GM10248 (cell line): ENCODE results near the gene ERI3.

Source experiments
- CTCF ChIA-PET: fragments of 300-600 bp; sonication (Branson Sonifier 250); formaldehyde crosslinking; extraction: SDS; loops from one replicate; lab custom pipeline; 2021; ENCODE audit warnings: antibody characterized with exemption; lab: Yijun Ruan, JAX
- POLR2A ChIA-PET: fragments of 350-650 bp; sonication (Branson Sonifier 250); formaldehyde crosslinking; extraction: SDS; loops from one replicate; lab custom pipeline; 2020; ENCODE audit warnings: antibody characterized with exemption; lab: Yijun Ruan, JAX
- DNase-seq: peaks from one replicate; pipeline ENCODE4 v3.0.0; 2012; ENCODE audit errors: extremely low spot score
- TF ChIP-seq, protein P1 (sequence below): IDR thresholded peaks from 2 replicates; pipeline ENCODE4 v1.5.1; 2012; ENCODE audit warnings: mild to moderate bottlenecking, low read depth; ENCODE audit errors: extremely low read depth, missing control alignments, control extremely low read depth

ERI3 gene

GRCh38 chr1:44288883-44289282, 66.2 kb downstream of the ERI3 start:
- TF ChIP-seq, protein P1, sequence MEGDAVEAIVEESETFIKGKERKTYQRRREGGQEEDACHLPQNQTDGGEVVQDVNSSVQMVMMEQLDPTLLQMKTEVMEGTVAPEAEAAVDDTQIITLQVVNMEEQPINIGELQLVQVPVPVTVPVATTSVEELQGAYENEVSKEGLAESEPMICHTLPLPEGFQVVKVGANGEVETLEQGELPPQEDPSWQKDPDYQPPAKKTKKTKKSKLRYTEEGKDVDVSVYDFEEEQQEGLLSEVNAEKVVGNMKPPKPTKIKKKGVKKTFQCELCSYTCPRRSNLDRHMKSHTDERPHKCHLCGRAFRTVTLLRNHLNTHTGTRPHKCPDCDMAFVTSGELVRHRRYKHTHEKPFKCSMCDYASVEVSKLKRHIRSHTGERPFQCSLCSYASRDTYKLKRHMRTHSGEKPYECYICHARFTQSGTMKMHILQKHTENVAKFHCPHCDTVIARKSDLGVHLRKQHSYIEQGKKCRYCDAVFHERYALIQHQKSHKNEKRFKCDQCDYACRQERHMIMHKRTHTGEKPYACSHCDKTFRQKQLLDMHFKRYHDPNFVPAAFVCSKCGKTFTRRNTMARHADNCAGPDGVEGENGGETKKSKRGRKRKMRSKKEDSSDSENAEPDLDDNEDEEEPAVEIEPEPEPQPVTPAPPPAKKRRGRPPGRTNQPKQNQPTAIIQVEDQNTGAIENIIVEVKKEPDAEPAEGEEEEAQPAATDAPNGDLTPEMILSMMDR = no peak
- no peak for DNase-seq
- POLR2A ChIA-PET = no interaction called here
- CTCF ChIA-PET = no interaction called here

GRCh38 chr1:44284184-44284583, 70.9 kb downstream of the ERI3 start:
- CTCF ChIA-PET = interaction anchor here (1.5 kb wide), 1 partner anchor 10 kb away, joined by 3 read pairs; no protein-coding TSS in a partner anchor

DNA sequence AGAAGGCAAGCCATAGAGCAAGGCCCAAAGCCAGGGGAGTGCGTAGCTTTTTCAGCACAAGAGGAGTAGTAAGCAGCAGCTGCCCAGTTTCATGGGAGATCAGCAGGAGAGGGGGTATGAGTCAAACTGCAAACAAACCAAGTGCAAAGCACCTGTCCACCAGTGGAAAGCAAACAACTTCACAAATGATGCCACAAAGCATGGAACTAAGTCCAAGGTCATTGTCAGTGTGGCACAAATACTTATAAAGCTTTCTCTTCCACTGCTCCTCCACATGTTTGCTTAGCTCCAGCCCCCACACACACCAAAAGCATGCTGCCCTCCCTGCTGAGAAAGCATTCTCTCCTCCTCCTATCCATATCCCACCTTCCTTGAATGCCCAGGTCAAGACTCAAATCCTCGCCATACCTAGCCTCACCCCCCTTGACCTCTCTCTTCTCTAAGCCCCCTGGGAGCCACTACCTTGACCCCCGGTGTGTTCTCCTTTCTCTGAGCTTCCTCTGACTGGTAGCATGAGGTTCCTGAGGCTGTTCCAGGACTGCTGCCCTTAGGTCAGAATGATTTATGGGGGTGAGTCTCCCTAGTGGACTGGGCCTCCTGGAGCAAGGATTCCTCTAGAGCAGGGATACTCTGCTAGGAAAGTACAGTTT, 71.4 kb downstream of the ERI3 start:
- no peak for DNase-seq
- ChIA-PET POLR2A (no interaction called here), CTCF (interaction anchor here (1.2 to 1.5 kb wide), 4 partner anchors 10 to 22 kb away, joined by 3 read pairs; no protein-coding TSS in a partner anchor)
- TF ChIP-seq, protein P1 = no peak

More at GRCh38 chr1:44284184-44284583, 70.9 kb downstream of the ERI3 start:
- POLR2A ChIA-PET = no interaction called here
- TF ChIP-seq, protein P1 = no peak
- DNase-seq = no peak

GRCh38 chr1:44282704-44283426, 72.2 kb downstream of the ERI3 start:
- POLR2A ChIA-PET = no interaction called here
- DNase-seq = no peak
- TF ChIP-seq, protein P1 = no peak
- CTCF ChIA-PET = interaction anchor here (1.2 to 1.4 kb wide), 4 partner anchors 11 to 21 kb away, joined by 3 read pairs; no protein-coding TSS in a partner anchor

GRCh38 chr1:44281962-44282703, 72.9 kb downstream of the ERI3 start:
- ChIA-PET POLR2A (no interaction called here), CTCF (interaction anchor here (1.3 to 1.4 kb wide), 3 partner anchors 11 to 20 kb away, joined by 3 read pairs; no protein-coding TSS in a partner anchor)
- TF ChIP-seq, protein P1 = no peak
- DNase-seq = no peak

GRCh38 chr1:44276901-44277300, 78.2 kb downstream of the ERI3 start:
- CTCF ChIA-PET = no interaction called here
- no peak for DNase-seq
- POLR2A ChIA-PET = no interaction called here
- TF ChIP-seq, protein P1 = no peak
